ENCODE measurements around the gene PTOV1.

PTOV1 gene

DNA sequence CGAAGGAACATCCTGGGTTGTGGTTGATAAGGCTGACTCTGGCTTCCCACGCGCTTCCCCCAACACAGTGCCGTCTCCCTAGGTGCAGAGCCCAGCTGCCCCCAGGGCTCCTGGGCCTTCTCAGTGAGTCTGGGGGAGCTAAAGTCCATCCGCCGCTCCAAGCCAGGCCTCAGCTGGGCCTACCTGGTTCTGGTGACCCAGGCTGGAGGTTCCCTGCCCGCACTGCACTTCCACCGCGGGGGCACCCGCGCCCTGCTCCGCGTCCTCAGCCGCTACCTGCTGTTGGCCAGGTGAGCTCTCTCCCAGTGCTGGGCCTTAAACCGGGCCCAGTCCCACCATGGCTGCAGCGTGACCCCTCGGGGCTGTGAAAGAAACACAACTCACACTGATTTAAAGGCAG lies 30.2 kb downstream of the PTOV1 start:
- no peak overlapping the region for H3K27ac Mint-ChIP-seq
- H3K9me3 Mint-ChIP-seq: no peaks in the 10 kb centered on the region
- H3K27me3 Mint-ChIP-seq: no peaks in the 10 kb centered on the region
- H3K36me3 Mint-ChIP-seq: peaks cover 4% of the 10 kb centered on the region
- H3K4me3 Mint-ChIP-seq: no peak overlapping the region
- peaks cover 15% of the 10 kb centered on the region for H3K4me1 Mint-ChIP-seq

DNA sequence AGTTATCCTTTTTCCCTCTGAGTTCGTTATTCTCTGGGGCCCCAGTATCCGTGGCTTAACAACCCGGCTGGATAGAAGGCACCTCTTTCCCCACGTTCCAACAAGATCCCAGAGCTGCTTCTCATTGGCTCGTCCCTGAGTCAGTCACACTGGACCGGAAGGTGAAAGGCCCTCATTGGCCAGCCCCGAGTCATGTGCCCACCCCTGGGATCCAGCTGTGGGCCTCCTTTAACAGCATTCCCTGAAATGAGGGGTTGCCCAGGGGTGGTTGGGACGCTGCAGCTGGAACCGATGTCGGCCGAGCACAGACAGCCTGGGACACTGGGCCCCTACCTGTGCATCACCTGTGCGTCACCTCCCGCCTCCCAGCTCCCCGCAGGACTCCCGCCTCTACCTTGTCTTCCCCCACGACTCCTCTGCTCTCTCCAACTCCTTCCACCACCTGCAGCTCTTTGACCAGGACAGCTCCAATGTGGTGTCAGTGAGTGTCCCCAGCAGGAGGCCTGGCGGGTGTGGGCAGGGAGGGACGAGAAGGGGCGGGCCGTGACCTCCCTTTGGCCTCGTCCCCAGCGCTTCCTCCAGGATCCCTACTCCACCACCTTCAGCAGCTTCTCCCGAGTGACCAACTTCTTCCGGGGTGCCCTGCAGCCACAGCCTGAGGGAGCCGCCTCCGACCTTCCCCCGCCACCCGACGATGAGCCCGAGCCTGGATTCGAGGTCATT lies 30.9 kb downstream of the PTOV1 start:
- H3K27me3 Mint-ChIP-seq: no peaks in the 10 kb centered on the region
- H3K27ac Mint-ChIP-seq: no peak overlapping the region
- H3K4me1 Mint-ChIP-seq: peaks cover 15% of the 10 kb centered on the region
- H3K36me3 Mint-ChIP-seq: peaks cover 4% of the 10 kb centered on the region
- no peaks in the 10 kb centered on the region for H3K9me3 Mint-ChIP-seq
- H3K4me3 Mint-ChIP-seq: no peak overlapping the region

GRCh38 chr19:49882643-49883042 lies 31.7 kb downstream of the PTOV1 start:
- peaks cover 15% of the 10 kb centered on the region for H3K4me1 Mint-ChIP-seq
- H3K9me3 Mint-ChIP-seq: no peaks in the 10 kb centered on the region
- no peak overlapping the region for H3K4me3 Mint-ChIP-seq
- H3K36me3 Mint-ChIP-seq: peaks cover 4% of the 10 kb centered on the region
- no peaks in the 10 kb centered on the region for H3K27me3 Mint-ChIP-seq
- no peak overlapping the region for H3K27ac Mint-ChIP-seq

DNA sequence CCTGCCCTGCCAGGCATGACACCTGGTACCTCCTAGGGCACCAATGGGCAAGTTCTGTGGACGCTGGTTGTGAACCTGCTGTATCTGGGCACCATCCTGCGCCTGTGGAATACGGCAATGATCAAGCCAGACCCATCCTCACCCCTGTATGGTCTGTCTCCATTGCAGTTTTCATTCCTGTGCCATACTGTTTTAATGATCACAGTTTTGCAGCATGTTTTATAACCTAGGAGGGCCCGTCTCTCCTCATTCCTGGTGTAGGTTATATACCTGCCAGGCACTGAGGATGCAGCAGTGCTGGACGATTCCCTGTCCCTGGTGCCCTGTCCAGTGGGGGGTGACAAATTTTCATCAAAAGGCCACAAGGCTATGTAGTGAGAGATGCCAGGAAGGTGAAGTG lies 32.1 kb downstream of the PTOV1 start:
- no peaks in the 10 kb centered on the region for H3K9me3 Mint-ChIP-seq
- no peaks in the 10 kb centered on the region for H3K27me3 Mint-ChIP-seq
- no peak overlapping the region for H3K27ac Mint-ChIP-seq
- H3K4me1 Mint-ChIP-seq: peaks cover 13% of the 10 kb centered on the region
- H3K36me3 Mint-ChIP-seq: peaks cover 4% of the 10 kb centered on the region
- no peak overlapping the region for H3K4me3 Mint-ChIP-seq

DNA sequence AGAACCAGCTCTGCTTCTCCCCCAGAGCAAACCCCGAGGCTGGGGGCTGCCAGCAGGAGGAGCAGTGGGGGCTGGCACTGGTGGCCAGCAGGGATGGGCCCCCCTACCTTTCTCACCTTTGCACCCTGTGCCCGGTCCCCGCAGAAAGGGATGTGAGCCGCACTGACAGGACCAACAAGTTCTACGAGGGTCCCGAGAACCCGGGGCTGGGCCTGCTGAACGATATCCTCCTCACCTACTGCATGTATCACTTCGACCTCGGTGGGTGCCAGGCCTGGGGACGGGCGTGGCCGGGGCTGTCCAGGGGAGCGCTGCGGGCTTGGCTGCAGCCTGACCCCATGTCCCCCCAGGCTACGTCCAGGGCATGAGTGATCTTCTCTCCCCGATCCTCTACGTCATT lies 33.1 kb downstream of the PTOV1 start:
- Mint-ChIP-seq H3K9me3 (no peaks in the 10 kb centered on the region), H3K27me3 (no peaks in the 10 kb centered on the region), H3K27ac (no peak overlapping the region), H3K4me1 (peaks cover 3% of the 10 kb centered on the region), H3K4me3 (no peak overlapping the region), H3K36me3 (peaks cover 4% of the 10 kb centered on the region)

GRCh38 chr19:49884760-49885159 lies 33.8 kb downstream of the PTOV1 start:
- peaks cover 4% of the 10 kb centered on the region for H3K36me3 Mint-ChIP-seq
- no peak overlapping the region for H3K4me3 Mint-ChIP-seq
- no peak overlapping the region for H3K27ac Mint-ChIP-seq
- no peaks in the 10 kb centered on the region for H3K27me3 Mint-ChIP-seq
- H3K4me1 Mint-ChIP-seq: no peaks in the 10 kb centered on the region
- H3K9me3 Mint-ChIP-seq: no peaks in the 10 kb centered on the region

DNA sequence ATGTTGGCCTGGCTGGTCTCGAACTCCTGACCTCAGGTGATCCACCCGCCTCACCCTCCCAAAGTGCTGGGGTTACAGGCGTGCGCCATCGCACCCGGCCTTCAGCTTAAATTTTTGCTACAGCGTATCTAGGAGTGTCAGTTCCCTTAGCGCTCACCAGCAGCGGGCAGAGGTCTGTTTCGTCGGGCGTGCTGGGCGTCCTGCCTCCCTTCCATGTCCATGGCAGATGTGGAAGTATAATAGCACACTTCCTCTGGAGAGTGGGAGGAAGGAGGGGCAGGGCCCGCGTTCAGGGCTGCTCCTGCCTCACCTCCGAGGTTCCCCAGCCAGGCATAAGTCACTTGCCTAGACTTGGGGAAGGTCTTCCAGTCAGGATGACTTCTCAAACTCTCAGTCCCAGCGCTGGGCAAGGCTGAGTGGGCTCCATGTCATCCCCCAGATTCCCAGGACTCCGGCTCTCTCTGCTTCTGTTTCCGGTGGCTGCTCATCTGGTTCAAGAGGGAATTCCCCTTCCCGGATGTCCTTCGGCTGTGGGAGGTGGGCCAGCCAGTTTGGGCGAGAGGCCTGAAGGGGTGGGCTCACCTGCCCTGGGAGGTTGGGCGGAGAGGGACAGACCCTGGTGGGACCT lies 36.2 kb downstream of the PTOV1 start:
- no peaks in the 10 kb centered on the region for H3K27me3 Mint-ChIP-seq
- H3K4me1 Mint-ChIP-seq: peaks cover 3% of the 10 kb centered on the region
- peaks cover 4% of the 10 kb centered on the region for H3K36me3 Mint-ChIP-seq
- no peak overlapping the region for H3K4me3 Mint-ChIP-seq
- no peaks in the 10 kb centered on the region for H3K9me3 Mint-ChIP-seq
- no peak overlapping the region for H3K27ac Mint-ChIP-seq

DNA sequence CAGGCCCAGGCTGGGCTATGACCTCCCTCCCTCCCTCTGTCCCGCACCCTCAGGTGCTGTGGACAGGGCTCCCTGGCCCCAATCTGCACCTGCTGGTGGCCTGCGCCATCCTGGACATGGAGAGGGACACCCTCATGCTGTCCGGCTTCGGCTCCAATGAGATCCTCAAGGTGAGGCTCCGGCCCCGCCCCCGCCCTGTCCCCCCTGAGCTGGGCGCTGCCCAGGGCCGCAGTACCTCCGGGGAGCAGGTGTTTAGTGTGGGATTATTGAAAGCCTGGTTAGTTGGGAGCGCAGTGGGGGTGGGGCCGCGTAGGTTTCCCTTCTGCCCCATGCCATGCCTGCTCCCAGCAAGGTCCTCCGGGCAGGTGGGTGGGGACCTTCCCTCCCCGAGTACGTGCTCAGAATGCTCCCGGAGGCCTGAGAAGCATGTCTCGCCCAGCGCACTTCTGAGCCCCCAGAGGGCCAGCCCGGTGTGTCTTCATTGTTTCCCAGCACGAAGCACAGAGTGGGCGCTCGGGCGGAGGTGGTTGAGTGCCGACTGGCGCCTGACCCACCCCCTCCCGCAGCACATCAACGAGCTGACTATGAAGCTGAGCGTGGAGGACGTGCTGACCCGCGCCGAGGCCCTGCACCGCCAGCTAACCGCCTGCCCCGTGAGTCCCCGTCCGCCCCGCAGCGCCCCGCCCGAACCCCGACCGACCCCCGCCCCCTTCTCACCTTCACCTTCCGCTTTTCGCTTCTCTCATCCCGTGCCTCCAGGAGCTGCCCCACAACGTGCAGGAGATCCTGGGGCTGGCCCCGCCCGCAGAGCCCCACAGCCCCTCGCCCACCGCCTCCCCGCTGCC lies 36.9 kb downstream of the PTOV1 start:
- Mint-ChIP-seq H3K27ac (no peak overlapping the region), H3K4me1 (peaks cover 3% of the 10 kb centered on the region), H3K36me3 (peaks cover 4% of the 10 kb centered on the region), H3K9me3 (no peaks in the 10 kb centered on the region), H3K4me3 (no peak overlapping the region), H3K27me3 (no peaks in the 10 kb centered on the region)

- Mint-ChIP-seq H3K27me3 (no peaks in the 10 kb centered on the region), H3K36me3 (peaks cover 2% of the 10 kb centered on the region), H3K4me3 (no peak overlapping the region), H3K4me1 (peaks cover 3% of the 10 kb centered on the region), H3K27ac (no peak overlapping the region), H3K9me3 (no peaks in the 10 kb centered on the region)
Observed at GRCh38 chr19:49888510-49888824, 37.5 kb downstream of the PTOV1 start.

DNA sequence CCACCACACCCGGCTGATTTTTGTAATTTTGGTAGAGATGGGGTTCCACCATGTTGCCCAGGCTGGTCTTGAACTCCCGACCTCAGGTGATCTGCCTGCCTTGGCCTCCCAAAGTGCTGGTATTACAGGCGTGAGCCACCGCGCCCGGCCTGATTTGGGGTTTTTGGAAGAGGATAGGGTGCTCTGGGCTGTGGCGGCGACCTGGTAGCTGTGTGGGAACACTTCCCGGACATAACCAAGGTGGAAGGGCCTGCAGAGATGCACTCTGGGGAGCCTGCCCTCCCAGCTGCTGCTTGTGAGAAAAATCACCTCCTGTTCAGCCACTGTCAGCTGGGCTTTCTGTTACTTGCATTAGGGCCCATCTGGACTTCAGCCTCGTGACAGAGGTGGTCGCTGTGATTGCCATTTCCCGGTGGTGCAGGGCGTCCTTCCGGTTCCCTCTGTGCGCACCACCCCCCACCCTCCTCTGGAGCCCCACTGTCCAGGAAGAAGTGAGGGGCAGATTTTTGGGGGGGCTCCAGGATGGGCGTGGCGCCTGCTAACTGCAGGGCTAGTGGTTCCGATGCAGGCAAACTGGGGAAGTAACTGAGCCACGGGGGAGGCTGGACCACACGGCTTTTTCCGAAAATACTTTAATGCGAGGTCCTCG lies 38.2 kb downstream of the PTOV1 start:
- Mint-ChIP-seq H3K36me3 (peaks cover 2% of the 10 kb centered on the region), H3K27ac (no peak overlapping the region), H3K4me1 (peaks cover 3% of the 10 kb centered on the region)

DNA sequence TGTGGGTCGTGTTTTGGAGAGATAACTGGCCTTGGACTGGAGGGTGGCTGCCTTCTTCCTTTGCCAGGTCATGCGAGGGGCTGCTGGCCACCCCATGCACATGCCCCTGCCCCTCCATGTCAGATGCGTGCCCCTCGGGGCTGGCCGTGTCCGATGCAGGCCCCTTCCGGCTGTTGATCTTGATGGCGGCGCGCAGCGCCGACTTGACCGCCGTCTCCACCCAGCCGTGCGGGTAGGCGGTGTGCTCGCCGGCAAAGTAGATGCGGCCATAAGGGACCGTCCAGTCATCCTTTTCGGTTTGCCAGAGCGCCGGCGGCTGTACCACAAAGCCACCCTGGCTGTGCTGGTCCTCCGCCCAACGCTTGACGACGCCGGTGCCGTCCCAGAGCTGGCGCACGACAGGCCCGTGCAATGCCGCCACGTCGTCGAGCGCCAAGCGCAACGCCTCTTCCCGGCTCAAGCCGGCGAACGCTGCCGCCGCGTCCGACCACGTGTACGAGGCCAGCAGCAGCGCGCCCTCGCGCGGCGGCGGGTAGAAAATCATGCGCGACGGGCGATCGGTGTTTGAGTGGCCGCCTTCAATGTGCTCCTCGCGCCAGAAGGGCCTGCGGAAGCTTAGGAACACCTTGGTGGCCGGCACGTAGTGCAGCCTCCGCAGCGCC lies 38.9 kb downstream of the PTOV1 start:
- H3K4me3 Mint-ChIP-seq: peak overlapping the region; percentile 79
- H3K4me1 Mint-ChIP-seq: peaks cover 3% of the 10 kb centered on the region
- H3K27me3 Mint-ChIP-seq: no peaks in the 10 kb centered on the region
- peak overlapping the region; percentile 65 for H3K27ac Mint-ChIP-seq
- no peaks in the 10 kb centered on the region for H3K9me3 Mint-ChIP-seq
- H3K36me3 Mint-ChIP-seq: no peaks in the 10 kb centered on the region

More for the DNA sequence above, 38.2 kb downstream of the PTOV1 start:
- no peaks in the 10 kb centered on the region for H3K27me3 Mint-ChIP-seq
- H3K4me3 Mint-ChIP-seq: peak overlapping the region; percentile 3
- H3K9me3 Mint-ChIP-seq: no peaks in the 10 kb centered on the region

GRCh38 chr19:49890349-49891311 lies 39.7 kb downstream of the PTOV1 start:
- Mint-ChIP-seq H3K4me1 (peaks cover 3% of the 10 kb centered on the region), H3K4me3 (peak overlapping the region; percentile 79), H3K36me3 (no peaks in the 10 kb centered on the region), H3K27me3 (no peaks in the 10 kb centered on the region), H3K9me3 (no peaks in the 10 kb centered on the region), H3K27ac (peak overlapping the region; percentile 65)

- H3K4me1 Mint-ChIP-seq: peaks cover 8% of the 10 kb centered on the region
- no peak overlapping the region for H3K27ac Mint-ChIP-seq
- no peaks in the 10 kb centered on the region for H3K36me3 Mint-ChIP-seq
- no peaks in the 10 kb centered on the region for H3K9me3 Mint-ChIP-seq
- H3K27me3 Mint-ChIP-seq: no peaks in the 10 kb centered on the region
- H3K4me3 Mint-ChIP-seq: no peak overlapping the region
Observed at GRCh38 chr19:49891393-49891792, 40.4 kb downstream of the PTOV1 start.

GRCh38 chr19:49892716-49893115 lies 41.8 kb downstream of the PTOV1 start:
- Mint-ChIP-seq H3K4me1 (peaks cover 21% of the 10 kb centered on the region), H3K4me3 (no peak overlapping the region), H3K36me3 (no peaks in the 10 kb centered on the region), H3K27me3 (no peaks in the 10 kb centered on the region), H3K27ac (no peak overlapping the region), H3K9me3 (no peaks in the 10 kb centered on the region)

Measured in activated naive CD4-positive, alpha-beta T cell treated with anti-CD3 and anti-CD28 coated beads, Interleukin-2, amount 50 U/mL, for 24 hours (primary cell).